GM23248 (cell line): Measurements from ENCODE around the gene C1QTNF2.

Source experiments
- EZH2 ChIP-seq: fragments of 200-600 bp; sonication (generic); IDR thresholded peaks from 2 replicates; pipeline ENCODE4 v1.6.1; 2018; ENCODE audit warnings: antibody characterized with exemption, mild to moderate bottlenecking; ENCODE audit not compliant: insufficient read depth, poor library complexity, severe bottlenecking
- EZH2phosphoT487 ChIP-seq: fragments of 200-600 bp; sonication (generic); IDR thresholded peaks from 2 replicates; pipeline ENCODE4 v1.6.1; 2018; ENCODE audit warnings: antibody characterized with exemption, moderate library complexity, mild to moderate bottlenecking, low read depth; ENCODE audit not compliant: insufficient read depth

DNA sequence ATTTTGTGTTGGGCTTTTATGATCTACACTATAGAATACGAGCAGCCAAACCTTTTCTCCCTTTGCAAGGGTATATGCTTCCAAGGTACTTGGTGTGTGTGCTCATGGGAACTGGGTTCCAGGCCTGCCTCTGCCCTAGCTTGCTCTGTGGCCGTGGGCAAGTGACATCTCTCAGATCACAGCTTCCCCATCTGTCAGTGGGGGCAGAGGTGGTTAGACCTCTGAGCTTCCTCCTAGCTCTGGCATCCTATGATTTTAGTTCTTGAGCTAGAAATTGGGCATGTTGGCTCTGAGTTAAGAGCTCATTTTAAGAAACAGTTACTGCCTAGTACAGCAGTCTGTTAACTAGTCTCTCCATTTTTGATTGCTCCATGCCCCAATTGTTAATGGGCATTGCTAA is 45.5 kb downstream of the C1QTNF2 start:
- TF ChIP-seq EZH2 (no peak), EZH2phosphoT487 (no peak)
